Measurements from ENCODE around the gene SMIM1. TPM values are rescaled to one million over a fixed set of nuclear protein-coding genes. Genes with fewer than 3 reads are reported as not detected.

The SMIM1 gene
- total RNA-seq, 1 experiment from 2014 or later, result not detected

- no peak for DNase-seq (ENCODE audit: extremely low read depth, low read depth)
Measured at GRCh38 chr1:3753656-3754454, 18.7 kb upstream of the SMIM1 start.

DNA sequence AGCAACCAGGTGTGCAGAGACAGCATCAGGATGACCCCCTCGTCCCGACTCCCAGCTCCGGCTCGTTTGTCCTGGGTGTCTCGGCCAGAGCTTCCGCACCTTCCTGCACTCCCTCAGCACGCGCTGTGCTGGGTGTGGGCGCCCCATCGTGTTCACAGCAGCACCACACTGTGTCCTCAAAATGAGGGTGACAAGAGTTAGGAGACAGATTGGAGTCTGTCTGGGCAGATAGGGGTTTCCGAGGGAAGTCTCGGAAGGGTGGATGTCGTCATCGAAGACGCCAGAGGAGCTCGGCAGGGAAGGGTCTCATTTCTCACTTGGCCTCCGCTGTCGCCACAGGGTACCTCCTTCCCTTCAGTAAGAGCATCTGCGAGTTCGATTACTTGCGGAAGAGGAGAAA lies 16.2 kb upstream of the SMIM1 start:
- no peak for DNase-seq (ENCODE audit: extremely low read depth, low read depth)

- DNase-seq (ENCODE audit: extremely low read depth, low read depth), result no peak
Measured at GRCh38 chr1:3759164-3759563, 13.4 kb upstream of the SMIM1 start.

GRCh38 chr1:3759796-3760195 lies 12.8 kb upstream of the SMIM1 start:
- no peak for DNase-seq (ENCODE audit: extremely low read depth, low read depth)

- DNase-seq (ENCODE audit: extremely low read depth, low read depth), result no peak
Measured at GRCh38 chr1:3761296-3762010, 11.1 kb upstream of the SMIM1 start.

DNA sequence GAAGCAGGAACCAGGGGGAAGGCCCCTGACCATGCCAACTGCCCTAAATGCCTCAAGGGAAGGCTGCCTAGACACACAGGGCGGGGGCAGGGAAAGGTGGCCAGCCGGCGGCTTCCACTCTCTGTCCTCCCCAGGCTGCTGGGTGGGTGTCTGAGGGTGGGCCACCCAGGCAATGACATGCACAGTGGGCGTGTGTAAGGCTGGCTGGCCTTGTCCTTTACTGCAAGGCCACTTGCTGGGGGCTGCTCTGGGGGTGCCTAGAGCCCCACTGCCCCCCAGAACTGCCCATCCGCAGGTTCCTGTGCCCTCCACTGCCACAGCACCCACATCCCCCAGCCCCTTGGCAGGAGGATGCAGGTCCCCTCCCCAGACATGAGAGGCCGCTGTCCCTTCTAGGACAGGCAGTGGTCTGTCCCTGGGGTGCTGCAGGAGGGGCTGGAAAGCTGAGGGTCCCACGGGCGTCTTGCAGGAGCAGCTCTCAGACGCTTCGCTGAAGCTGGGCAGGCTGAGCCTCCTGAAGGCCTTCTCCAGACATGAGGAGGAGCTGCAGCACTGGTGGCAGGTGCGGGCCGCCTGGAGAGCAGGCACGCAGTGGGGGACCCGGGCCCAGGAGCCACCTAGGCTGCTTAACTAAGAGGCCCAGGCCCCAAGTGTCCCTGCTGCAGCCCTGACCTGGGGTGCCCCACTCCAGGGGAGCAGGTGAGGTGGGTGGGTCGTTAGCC lies 10.2 kb upstream of the SMIM1 start:
- no peak for DNase-seq (ENCODE audit: extremely low read depth, low read depth)

DNA sequence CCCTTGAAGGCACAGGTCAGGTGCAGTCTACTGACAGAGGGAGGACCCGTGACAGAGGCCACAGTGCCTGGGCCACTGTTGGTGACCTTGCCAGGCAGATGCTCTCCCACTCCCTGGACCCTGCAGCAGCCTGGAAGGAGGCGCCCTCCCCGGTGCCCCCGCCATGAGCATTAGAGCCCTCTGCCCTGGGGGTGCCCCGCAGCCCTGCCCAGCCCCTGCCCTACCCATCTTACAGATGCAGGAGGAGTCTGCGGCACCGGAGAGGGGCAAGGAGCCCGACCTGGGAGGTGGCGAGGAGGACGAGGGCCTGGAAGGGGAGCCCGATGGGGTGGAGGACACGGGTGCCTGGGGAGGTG lies 9.7 kb upstream of the SMIM1 start:
- DNase-seq (ENCODE audit: extremely low read depth, low read depth), result no peak

DNA sequence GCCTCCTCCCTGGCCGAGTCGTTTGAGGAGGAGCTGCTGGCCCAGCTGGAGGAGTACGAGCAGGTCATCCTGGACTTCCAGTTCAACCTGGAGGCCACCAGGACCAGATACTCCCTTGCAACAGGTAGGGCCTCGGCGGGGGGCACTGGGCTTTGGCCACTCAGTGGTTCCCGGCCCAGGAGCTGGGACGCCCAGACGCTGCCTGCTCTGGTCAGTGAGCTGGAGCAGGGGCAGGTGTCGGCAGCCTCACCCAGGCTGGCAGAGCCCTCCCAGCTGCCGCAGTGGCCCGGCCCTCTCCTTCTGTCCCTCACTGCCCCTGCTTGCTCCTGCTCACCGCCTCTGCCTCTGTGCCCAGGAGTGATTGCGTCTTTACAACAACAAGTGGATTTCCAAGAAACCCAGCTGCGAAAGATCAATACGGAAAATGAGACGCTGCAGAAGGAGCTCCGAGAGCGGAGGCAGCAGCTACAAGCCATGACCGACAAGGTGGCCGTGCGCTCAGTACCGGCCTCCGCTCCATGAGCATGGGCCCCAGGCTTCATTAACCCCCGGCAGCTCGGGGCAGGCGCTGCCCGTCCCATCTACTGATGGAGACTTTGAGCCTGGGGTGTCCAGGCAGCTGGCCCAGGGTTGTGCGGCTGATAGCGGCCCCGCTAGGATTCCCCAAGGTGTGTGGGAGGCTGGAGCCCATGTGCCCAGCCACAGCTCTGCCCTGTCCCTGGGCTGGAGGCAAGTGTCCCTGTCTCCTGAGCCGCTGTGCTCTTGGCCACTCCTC lies 9.0 kb upstream of the SMIM1 start:
- no peak for DNase-seq (ENCODE audit: extremely low read depth, low read depth)

DNA sequence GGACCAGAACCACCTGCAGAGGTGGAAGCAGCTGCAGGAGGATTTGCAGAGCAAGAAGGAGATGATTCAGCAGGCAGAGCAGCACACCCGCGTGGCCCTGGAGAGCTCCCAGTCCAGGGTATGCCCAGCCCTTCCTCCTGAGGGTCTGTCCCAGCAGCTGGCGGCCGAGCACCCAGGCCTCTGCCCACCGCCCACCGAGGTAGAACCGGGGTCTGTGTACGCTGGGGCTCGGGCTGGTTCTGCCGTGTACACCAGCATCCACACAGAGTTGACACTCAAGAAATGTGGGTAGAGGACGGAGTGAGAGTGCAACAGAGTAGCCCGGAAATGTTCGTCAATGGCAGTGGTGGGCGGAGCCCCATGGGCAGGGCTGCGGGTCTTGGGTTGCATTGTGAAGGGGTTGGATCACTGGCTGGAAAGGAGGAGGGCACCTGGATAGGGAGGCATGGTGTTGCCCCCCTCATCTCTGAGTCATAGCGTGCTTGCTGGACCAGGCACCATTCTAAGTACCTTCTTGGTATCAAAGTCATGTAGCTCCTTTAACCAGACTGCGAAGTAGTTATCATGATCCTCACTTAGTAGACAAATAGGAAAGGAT lies 5.1 kb upstream of the SMIM1 start:
- DNase-seq (ENCODE audit: extremely low read depth, low read depth), result no peak

DNA sequence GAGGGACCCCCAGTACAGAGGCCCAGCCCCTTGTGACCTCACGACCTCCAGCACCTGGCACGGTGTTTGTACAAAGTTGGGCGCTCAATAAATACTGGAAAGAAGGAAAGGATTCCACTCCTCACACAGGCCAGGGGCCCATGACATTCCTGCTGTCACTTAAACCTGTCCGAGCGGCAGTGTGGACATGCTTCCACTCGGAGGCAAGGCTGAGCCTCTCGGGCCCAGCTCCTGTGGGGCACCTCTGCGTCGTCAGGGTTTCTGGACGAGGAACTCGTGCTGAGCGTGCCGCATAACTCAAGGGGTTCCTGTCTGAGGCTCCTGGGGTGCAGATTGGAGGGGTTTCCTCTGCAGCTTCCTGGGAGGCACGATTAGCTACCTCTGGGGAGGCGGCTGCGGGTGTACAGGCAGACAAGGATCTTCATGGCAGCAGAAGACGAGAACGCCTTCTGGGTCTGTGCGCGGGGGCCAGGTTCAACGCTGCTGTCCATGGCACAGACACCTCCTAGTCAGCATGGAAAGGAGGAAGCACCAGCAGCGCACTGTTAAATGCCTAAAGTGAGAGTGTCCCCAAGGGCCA lies 3.6 kb upstream of the SMIM1 start:
- DNase-seq (ENCODE audit: extremely low read depth, low read depth), result no peak

DNA sequence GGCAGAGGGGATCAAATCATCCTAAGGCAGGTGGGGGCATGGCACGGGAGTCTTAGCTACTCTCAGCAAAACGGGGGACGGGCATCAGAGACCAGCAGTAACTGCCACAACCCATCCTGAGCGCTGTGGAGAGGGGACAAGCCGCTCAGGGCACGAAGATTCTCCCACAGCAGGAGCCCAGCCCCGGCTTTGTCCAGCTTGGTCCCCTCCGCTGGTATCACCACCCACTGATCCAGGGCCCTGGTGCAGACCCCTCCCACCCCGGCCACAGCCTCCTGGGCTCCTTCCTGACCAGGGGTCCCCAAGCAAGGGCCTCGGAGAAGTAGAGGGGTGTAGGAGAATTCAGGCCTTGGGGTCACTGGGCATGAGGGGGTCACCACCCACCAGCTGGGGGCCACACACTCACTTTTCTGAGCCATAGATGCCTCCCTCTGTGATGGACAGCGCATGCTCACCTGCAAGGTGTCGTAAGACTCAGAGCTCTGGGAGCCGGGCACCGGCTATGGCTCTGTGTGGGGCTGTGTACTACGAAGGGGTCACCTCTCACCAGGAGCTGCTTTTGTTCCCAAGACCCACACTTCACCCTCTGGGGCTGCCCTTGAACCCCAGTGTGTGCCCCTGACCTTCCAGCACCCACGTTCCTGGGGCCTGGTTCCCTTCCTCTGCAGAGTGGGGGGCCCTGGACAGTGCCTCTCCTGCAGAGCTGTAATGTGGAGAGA lies 2.3 kb upstream of the SMIM1 start:
- DNase-seq (ENCODE audit: extremely low read depth, low read depth), result no peak

GRCh38 chr1:3771108-3772026 lies 1.2 kb upstream of the SMIM1 start:
- DNase-seq (ENCODE audit: extremely low read depth, low read depth), result no peak

- peak; percentile 68 for DNase-seq (ENCODE audit: extremely low read depth, low read depth)
Measured at GRCh38 chr1:3772027-3772714, 378 bp upstream of the SMIM1 start.

GRCh38 chr1:3773572-3774275 lies 1.2 kb downstream of the SMIM1 start:
- no peak for DNase-seq (ENCODE audit: extremely low read depth, low read depth)

DNA sequence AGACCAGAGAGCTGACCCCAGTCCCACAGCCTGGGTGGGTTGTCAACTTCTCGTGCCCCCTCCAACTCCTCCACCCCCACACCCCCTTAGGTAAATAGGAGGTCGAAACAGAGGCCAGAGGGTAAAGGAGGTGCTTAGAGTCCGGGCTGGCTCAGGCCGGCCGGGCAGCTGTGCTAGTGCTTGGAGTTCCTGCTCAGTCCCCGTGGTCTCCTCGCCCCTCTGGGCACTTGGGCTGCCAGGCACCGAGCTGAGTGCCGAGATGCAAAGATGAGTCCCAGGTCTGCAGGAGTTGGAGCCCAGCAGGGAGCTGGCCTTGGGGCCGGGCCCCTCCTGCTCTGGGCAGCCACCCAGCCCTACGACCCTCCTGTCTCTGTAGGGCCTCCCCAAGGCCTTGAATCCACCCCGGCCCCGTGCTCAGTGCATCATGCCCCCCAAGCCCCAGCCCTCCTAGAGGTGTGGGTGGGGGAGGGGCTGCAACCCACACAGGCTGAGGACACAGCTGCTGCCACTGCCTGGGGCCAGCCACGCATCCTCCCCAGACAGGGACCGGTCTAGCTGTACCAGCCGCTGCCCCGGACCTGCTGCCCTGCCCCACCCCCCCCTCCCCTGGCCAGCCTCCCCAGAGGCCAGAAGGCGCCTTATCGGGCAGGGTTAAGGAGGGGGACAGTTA lies 1.9 kb downstream of the SMIM1 start:
- no peak for DNase-seq (ENCODE audit: extremely low read depth, low read depth)

DNA sequence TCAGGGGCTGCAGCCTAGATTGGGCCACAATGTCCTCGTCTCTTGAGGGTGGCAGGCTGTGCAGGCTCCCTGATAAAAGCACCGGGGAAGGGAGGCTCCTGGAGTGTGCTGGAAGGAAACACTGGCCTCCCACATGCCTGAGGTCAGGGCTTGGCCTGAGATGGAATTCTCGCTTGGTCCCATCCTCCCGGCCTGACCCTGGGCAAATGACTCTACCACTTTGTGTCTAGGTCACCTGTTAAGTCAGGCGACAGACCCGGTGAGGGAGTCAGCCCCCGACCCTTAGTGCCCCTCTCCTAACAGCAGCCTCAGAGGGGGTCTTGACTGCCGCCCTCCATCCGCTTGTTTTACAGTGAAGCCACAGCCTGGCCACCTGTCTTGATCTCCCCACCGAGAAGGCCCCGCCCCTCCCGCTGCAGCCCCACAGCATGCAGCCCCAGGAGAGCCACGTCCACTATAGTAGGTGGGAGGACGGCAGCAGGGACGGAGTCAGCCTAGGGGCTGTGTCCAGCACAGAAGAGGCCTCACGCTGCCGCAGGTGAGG lies 2.5 kb downstream of the SMIM1 start:
- DNase-seq (ENCODE audit: extremely low read depth, low read depth), result no peak

All from NCI-H460 (cell line).